Measurements from ENCODE around the gene ELF5.
A peak's percentile ranks its signal among the peaks of the same experiment; 100 is the strongest.

ELF5 gene

GRCh38 chr11:34521265-34521664 is 7.7 kb upstream of the ELF5 start:
- no peak for DNase-seq

GRCh38 chr11:34519595-34520235 is 6.1 kb upstream of the ELF5 start:
- no peak for DNase-seq

DNA sequence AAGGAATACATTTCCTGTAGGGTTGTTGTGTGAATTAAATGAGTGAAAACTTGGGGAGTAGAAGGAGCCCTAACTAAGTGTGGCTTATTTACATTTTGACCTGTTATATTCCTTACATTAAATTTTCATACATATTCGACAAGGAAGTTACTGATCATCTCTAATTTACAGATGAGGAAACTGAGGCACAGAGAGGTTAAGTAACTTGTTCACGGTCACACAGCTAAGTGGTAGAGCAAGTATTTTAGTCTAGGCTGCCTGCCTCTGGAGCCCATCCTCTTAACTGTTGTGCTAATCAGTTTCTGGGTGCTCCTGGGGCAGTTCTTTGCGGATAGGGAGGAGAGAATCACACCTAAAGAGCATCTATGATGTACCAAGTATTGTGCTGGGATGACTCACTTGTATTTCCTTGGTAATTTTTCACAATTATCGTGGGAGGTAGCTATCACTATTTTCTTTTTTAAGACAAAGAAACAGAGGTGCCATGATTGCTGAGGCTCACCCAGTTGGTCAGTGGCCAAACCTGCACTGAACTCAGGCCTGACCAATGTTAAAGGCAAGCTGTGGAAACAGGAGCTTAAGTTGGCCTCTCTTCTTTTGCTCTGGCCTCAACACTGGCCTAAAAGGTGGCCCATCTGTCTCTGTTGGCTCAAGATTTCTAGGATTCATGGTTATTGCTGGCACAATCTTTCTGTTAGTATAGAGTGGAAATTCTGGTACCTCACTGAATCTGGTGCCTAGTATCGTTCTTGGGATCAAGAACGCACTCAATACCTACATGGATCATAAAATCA is 2.9 kb upstream of the ELF5 start:
- DNase-seq: no peak

- no peak for DNase-seq
These were observed 1.0 kb upstream of the ELF5 start for GRCh38 chr11:34514597-34514996.

DNA sequence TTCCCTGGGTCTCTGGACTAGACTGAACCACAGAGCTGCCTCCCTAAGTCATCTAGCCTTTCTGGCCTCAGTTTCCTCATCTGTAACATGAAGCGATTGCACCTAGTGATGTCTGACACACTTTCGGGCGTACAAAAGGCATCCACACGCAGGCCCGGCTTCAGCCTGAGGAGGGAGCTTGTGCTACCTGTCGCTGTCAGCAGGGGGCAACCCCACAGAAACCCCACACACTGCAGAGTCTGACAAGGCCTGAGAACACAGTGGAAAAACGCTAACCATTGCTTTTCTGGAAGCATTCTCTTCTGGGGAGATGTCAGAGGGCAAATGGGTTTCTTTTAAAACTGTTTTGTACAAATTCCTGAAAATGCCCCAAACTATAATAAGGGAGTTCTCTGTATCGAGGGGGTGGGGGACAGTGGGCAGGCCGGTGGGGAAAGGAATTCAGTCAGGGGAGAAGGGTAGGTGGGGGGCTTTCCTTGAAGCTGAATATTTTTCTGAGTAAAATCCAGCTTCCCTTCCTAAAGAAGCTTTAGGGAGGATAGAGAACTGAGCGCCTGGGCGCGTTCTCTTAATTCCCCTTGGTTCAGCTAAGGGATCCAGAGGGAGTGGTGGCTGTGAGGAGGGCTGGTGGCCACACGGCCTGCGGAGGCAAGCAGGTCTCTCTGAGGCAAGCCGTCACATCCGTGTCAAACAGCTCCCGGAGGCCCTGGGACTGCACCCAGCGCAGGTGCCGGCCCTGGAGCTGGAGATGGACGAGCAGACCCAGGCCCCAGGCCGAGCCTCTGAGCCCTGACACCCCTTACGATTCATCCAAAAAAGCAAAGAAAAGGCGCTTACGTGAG is 533 bp downstream of the ELF5 start:
- DNase-seq: peak; percentile 68

- no peak for DNase-seq
These were observed 2.9 kb downstream of the ELF5 start for GRCh38 chr11:34510673-34511072.

DNA sequence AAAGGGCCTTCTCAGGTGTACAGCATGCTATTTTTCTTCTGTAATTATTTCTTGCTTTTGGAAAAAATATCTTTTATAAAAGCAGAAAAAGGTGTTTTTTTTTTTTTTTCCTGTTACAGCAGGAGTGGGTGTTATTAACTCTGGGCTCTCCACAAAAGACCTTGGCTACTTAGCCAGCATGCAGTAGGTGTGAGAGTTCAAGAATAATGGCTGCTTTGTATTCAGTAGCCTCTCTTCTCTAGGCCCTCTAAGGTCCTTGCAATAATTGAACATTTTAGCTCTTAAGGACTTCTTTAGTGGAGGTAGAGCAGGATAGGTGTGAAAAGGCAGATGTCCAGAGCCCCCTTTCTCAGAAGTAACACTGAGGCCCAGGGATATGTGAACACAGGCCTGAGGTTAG is 3.4 kb downstream of the ELF5 start:
- no peak for DNase-seq

DNA sequence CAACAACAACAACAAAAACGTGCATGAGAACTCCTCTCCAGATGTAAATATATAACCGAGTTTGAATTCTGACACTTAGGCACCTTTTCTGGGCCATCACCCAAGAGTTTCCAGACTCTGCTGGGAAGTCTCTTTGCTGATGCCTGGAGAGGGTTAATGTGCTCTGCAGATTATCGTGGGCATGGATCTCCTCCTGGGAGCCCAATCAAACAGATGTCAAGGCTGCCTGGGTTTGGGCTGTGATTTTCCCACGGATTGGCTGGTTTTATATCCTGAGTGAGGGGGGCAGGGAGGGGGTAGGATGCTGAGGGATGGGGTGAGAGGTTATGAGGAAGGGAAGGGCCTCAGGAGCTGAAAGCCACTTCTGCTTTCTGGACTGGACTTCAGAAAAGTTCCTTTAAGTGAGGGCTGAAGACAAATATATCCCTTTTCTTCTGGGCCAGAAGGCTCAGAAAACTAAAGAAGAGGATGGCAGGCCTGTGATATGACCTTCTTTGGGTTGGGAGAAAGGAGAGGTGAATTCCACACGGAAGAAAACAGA is 4.2 kb downstream of the ELF5 start:
- DNase-seq: peak; percentile 13

DNA sequence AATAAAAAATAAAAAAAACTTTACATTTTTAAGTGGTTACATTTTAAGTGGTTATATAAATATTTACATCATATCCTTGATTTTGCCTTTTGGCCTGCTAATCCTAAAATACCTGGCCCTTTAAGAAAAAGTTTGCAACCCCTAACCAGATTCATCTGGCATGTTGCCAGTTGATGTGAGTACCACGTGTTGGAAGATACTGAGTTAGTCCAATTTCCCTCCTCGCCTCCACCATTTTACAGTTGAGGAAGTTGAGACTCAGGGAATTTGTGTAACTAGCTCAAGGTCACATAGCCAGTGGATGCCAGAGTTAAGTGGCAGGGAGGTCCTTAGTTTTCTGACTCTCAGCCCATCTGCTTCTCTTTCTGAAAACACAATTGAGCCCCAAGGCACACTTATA is 5.1 kb downstream of the ELF5 start:
- DNase-seq: peak; percentile 15

GRCh38 chr11:34507610-34508009 is 6.0 kb downstream of the ELF5 start:
- no peak for DNase-seq

DNA sequence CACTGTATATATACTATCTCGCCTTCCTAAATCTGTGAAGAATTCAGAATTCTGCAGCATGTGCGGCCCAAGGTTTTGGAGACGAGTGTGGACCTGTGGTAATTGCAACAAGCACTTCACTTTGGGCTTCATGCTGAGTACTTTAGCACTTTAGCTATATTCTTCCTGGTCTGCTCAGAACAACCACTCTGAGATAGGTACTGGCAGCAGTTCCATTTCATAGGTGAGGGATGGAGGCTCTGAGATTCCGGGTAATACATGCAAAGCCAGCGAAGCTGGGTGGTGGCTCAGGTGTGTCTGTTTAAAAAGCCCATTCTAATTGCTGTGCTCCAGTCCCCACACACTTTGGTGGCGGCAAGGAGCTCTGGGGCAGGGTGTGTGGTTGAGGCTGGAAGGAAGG is 6.4 kb downstream of the ELF5 start:
- DNase-seq: no peak

- DNase-seq: no peak
These were observed 7.7 kb downstream of the ELF5 start for GRCh38 chr11:34505874-34506273.

DNA sequence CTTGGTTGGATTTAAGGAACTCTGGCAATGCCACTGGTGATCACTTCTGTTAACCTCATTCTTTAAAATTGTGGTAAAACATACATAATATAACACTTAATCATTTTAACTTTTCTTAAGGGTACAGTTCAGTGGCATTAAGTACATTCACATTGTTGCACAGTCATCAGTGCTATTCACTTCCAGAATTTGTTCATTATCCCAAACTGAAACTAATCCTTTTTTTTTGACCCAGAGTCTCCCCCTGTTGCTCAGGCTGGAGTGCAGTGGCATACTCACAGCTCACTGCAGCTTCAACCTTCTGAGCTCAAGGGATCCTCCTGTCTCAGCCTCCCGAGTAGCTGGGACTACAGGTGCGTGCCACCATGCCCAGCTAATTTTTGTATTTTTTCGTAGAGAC is 10.6 kb downstream of the ELF5 start:
- peak; percentile 12 for DNase-seq

DNA sequence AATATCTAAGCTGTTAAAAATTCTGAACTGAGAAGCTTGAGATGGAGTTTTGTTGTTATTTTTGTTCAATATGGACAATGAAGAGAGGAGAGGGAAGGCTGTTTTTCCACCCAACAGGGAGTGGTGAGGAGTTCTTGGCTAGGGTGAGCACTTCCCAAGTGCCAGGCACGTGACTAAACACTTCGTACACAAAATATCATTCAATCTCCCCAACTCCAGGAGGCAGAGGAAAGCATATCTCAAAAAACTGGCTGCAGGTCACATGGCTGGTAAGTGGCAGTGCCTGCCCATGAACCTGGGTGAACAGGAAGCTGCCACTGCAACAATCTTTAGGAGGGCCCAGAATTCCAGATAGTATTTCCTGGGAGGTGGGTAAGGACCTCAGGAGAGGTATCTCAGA is 11.6 kb downstream of the ELF5 start:
- DNase-seq: no peak

- peak; percentile 17 for DNase-seq
These were observed 12.1 kb downstream of the ELF5 start for GRCh38 chr11:34501500-34501899.

DNA sequence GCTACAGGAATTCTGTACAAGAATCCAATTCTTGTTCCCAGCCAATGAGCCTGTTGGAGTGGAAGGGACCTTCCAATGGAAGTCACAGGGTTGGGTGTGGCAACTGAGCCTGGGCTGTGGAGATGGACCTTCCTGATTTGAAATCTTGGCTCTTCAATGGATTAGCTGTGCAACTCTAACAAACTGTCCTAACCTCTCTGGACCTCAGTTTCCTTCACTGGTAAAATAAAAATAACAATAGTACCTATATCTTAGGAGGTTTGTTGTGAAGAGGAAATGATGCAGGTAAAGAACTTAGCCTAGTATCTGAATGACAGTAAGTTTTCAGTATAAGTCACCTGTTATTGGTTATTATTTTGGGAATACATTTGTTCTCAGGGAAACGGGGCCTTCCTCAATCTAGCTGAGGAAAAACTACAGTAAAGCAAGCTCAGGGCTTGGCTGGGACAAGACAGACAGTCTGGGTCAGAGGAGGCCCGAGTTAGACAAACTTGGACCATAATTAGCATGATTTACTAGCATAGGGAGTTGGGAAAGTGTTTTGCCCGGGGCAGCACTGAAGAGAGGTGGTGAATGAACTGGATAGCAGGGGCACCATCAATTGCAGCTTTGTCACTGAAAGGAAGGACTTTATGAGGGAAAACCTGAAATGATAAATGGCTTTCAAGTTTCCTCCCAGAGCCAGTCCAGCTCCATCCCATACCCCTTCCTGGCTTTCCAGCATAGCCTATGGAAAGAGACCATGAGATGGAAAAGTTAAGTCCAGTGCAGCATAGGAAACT is 13.7 kb downstream of the ELF5 start:
- no peak for DNase-seq

- DNase-seq: no peak
These were observed 17.7 kb downstream of the ELF5 start for GRCh38 chr11:34495724-34496377.

- no peak for DNase-seq
These were observed 18.3 kb downstream of the ELF5 start for GRCh38 chr11:34495239-34495723.

GRCh38 chr11:34493926-34494595 is 19.5 kb downstream of the ELF5 start:
- DNase-seq: no peak

- DNase-seq: no peak
These were observed 20.1 kb downstream of the ELF5 start for GRCh38 chr11:34493468-34493867.

DNA sequence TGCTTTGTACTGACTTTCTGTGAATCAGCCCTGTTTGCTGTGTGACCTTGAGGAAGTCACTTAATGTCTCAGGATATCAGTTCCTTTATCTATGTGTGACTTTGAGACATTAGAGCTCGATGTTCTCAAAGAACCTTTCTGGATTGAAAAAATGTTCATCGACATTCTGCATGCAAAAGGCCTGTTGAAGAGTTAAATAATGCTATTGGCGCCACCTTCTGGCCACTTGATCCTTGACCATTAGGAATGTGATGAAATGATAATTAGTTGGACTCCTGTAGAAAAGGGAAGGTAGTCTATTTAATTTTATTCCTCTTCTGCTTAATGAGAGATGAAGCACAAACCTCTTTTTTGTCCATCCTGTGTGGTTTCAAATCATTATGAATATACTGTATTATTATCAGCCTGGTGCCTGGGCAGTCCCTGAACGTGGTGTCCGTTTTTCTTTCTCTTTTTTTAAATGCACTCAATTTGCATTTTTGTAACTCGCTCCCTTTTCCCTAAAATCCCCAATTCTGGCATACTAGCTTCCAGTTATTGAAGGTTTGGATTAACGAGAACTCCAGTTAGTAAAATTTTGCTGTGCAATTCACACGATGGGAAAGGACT is 20.7 kb downstream of the ELF5 start:
- peak; percentile 84 for DNase-seq
